Activated naive CD8-positive, alpha-beta T cell treated with anti-CD3 and anti-CD28 coated beads, Interleukin-2, amount 50 U/mL, for 16 hours (primary cell): Measurements from ENCODE around the gene PTP4A2.

Experiments
- DNase-seq: peaks from one replicate; pipeline ENCODE4 v3.0.0-alpha.2; 2020; ENCODE audit warnings: low read depth, low spot score

The PTP4A2 gene

DNA sequence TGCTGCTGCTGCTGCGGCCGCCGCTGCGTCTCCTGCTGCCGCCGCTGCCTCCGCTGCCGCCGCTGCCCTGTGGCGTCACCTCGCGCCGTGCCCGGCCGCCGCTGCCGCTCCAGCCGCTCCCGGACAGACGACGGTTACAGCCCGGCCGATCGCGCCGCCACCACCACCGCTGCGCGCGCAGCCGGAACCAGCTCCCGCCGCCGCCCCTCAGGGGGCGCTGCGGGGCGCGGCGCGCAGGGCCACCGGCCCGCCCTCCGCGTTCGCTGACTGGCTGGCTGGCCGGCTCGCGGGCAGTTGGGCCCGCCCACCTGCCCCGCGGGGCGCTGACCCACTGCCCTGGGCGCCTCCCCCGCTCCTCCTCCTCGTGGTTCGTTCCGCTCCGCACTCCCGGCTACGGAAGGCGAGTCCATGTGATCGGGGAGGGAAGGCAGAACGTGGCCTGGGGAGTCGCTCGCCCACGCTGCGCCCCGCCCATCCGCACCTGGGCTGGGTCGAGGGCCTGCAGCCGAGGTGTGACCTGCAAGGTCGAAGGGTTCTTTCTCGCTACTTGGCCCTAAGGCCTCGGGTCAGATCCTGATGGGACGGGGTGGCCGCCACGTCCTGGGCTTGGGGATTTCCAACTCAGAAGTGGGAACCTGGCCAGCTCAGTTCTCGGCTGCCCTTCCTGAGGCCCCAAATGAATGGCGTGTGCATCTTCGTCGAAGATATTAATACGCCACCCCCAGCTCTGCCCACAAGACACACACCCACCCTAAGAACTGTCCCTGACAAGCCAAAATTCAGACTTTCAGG, at the start of gene PTP4A2:
Gene PTP4A2, minus strand, starts transcription at position 185 of the 792 bp plus-strand sequence. CDS start 19,303 bp downstream, outside the sequence.
- DNase-seq: peak; percentile 48

DNA sequence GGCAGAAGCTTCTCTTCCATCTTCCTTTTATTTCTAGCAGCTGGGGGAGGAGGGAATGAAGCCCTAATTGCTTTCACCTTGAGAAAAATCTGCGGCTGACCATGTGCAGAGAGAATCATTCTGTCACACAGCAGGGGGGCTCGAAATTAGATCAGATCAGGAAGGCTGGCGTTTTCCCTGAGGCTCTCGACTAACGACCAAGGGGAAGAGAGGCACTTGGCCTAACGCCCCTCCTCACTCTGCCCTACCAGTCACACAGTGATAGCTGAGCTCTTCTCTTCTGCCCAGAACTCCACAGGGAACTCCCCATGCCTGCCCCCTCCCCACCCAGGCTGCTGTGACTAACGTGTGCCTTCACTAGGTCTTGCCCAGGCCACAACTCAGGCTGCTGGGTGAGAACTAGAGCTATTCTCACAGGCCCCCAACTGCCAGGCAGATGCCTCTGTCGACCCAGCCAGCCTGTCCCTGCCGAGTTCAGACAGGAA, 49.0 kb upstream of the PTP4A2 start:
- no peak for DNase-seq

DNA sequence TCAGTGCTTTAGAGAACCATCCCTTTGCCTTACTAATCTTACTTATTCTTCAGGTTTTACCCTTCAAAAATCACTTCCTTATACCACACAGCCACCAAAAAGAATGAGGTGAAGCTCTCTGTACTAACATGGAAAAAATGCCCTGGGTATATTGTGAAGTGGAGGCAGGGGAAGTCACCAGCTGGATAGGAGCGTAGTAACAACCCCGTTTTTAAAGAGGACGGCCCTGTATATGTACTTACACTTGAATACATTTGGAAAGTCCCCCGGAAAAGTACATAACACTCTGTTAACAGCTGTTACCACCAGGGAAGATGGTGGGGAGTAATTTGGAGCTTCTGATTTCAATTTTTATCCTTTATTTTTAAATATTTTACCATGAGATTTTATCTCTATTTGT, 47.3 kb upstream of the PTP4A2 start:
- no peak for DNase-seq

DNA sequence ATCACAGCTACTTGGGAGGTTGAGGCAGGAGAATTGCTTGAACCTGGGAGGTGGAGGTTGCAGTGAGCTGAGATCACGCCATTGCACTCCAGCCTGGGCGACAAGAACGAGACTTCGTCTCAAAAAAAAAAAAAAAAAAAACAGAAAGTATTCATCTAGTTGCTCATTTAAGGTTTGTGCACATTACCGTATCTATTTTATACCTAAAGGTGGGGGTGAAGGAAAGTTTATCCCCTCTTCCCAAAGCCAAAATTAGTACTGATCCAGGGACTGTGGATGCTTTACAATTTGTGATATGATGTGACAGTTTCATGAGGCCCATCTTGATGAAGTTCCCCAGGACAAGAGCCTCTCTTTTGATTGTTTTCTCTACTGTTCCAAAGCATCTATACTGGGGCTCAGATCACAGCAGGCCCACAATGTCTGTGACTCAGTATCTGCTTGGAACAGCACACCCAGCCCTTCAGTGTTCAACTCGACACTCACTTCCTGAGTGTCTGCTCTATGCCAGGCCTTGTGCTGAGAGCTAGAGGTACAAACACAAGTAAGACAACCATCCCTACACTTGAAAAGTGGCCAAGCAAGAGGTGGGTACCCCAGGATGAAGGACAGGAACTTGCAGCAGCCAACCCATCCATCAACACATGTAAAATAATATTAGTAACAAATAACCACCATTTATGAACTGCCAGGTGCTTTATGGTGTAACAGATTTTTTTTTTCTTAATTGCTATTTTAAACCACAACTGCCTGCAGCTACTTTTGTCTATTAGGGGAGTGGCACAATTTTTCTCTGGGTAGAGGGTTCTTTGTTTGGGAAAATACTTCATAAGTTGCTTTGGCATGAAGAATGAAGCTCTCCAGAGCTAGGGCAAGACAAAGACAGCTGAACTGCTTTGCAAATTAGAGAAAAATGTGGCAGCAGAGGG, 46.5 kb upstream of the PTP4A2 start:
- DNase-seq: no peak

DNA sequence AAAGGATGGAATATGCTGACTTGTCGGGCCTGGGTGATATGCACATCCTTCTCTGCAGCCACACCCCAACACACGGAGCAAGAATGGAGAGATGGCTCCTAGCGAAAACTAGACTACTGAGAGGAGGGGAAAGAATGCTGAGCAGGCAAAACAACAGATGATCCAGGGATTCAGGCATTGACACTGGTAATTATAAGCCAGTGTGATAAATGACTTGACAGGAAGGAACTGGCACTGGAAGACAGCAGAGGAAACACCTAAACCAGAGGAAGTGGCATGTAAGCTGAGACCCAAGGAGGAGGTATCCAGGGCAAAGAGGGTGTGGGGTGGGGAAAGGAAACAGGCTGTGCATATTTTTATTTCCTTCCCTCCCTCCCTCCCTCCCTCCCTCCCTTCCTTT, 43.8 kb upstream of the PTP4A2 start:
- no peak for DNase-seq

DNA sequence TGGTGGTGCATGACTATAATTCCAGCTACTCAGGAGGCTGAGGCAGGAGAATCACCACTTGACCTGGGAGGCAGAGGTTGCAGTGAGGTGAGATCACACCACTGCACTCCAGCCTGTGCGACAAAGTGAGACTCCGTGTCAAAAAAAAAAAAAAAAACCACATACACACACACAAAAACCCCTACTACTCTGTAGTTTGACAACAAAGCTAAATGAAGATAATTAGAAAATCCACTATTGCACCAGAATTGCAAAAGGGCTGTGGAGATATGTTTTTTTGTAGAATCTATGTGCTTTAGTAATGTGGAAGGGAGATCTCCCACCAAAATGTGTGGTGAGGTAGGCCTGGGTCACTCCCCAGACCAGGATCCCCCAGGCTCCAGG, 43.3 kb upstream of the PTP4A2 start:
- DNase-seq: no peak

DNA sequence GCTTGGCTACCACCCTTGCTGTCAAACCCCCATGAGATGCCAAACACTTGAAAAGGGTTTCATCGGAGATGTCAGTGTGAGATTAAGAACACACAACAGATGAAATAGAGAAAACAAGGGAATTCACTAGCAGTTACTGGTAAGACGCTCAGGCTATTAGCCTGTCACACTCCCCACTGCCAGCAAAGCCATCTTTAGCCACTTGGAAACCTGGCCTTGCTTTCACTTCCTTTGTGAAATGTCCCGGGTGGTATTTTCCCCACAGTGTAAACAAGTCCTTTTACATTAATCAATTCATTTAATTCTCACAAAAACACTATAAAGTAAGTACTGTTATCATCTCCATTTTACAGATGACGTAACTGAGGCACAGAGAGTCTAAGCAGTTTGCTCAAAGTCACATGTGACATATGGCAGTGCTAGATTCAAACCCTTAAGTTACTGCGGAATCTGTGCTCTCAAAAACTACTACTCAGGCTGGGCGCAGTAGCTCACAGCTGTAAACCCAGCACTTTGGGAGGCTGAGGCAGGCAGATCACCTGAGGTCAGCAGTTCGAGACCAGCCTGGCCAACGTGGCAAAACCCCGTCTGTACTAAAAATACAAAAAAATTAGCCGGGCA, 42.8 kb upstream of the PTP4A2 start:
- DNase-seq: no peak

DNA sequence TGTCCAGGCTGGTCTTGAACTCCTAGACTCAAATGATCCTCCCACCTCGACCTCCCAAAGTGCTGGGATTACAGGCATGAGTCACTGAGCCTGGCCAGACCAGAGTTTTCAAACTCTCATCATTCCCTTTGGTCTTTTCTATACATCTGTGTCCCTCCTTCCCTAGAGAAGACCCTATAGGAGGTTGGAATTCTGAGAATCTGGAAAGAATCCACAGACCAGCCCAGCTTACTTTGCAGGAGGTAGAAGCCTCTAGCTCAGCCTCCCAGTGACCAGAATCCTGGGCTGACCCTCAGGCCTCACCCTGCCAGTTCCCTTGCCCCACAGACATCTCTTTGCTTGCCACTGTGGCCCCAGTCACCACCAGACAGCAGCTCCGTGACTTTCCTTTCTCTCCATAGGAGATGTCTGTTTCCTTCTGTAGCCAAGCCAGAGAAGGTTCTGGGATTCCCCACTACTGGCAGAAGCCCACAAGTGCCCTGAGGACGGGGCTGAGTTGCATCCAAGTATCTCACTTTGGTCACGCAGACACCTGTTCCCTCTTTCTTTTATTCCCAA, 40.8 kb upstream of the PTP4A2 start:
- DNase-seq: no peak

DNA sequence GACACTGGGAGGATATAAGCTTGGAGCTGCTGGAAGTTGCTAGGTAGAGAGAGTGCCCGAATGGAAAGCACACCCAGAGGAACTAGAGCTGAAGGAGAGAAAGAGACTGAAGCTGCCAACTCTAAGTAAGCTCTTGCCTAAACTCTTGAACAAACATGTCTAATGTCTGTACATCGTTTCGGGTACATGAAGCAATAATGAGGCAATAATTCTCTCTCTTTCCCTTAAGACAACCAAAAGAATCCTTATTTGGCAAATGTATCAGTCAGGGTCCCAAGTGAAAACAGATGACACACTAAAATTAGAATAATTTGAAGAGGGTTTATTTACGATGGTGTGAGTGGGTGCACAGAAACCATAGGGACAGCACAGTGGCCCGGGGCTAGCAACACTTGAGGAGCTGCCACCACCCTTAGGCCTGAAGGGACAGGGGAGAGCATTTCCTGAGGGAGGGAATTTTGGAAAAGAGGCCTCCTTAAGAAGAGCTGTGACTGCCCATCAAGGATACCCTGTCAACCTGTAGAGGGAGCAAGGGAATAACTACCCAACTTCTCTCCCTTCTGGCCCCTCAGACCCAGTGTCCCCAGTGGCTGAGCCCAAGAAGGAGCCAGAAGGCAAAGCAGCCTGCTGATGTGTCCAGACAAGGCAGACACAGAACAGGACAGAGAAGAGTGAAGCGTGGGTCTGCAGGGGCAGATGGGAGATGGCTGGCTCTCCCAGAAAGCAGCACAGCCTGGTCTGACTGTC, 39.4 kb upstream of the PTP4A2 start:
- DNase-seq: no peak

DNA sequence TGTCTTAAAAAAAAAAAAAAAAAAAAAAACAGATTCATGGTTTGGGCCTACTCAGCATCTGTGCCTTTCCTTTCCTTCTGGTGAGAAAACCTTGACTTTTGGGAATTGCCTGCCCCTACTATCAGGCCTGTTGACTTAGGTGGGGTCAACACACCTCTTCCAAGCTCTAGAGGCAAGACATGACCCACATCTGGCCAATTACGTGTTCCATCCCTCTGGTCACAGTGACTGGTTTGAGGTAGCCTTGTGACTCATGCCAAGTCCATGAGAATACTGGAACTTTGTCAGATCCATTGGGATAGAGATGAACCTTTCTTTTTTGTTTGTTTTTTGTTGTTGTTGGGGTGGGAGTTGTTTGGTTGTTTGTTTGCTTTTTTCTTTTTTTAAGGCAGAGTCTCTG, 38.2 kb upstream of the PTP4A2 start:
- DNase-seq: no peak

DNA sequence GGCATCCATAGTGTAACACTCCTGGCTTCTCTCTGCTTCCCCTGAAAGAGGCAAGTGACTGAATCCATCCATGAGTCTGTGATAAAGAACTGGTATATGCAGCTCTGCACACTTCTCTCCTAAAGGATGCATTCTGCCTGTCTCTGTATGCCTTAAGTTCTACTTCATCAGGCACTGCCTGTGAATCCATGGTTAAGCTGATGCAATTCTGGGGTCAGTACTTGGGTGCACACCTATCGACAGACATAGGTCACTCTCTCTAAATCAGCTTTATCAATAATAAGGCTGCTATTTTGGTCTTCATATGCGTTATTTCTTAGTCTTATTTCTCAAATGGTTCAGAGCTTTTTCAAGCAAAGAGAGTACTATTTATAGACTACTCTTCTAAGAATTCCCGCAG, 32.7 kb upstream of the PTP4A2 start:
- DNase-seq: no peak

DNA sequence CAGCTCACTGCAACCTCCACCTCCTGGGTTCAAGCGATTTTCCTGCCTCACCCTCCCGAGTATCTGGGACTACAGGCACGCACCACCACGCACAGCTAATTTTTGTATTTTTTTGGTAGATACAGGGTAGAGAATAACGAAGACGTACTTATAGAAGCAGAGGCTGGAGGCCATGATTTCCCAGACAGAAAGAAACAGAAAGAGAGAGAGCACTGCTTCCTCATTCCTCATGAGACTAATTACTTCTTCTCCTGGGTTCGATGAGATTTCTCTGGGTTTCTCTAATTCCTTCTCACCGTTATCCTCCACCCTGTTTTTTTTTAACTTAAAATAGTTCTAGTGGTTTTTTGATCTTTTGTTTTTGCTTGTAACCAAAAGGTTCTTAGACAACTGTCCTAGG, 23.4 kb upstream of the PTP4A2 start:
- no peak for DNase-seq

DNA sequence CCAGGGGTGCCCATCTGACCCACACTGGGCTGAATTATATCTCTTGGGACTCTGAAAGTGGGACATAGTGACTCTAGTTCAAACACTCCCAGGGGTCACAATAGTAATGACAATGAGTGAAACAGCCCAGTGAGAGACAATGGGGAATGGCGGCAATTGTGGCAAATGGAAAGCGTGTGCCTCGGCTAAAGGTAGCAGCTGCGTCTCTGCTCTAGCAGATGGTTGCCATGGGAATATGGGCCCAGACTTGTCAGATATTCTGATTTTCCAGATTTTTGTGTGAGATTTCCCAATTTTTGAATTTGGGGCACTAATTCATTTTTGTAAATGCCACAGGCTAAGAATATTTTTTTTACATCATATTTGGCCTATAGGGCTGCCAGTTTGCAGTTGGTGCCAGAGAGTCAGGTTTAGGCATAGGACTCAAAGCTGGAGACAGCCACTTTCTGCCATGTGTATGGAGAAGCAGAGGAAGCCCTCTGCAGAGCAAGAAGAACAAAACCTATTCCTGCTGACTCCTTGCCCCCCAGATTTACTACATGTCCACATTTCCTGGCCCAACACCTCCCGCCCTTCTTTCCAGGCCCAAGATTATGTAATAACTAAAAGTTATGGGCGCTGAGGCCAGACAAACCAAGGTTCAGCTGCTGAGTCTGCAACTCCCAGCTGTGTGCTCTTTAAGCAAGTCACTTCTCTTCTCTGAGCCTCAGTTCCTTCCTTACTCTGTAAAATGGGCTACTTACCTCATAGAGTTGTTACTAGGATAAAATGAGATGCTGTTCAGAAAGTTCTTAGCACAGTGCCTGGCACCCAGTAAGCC, 21.6 kb upstream of the PTP4A2 start:
- DNase-seq: no peak

DNA sequence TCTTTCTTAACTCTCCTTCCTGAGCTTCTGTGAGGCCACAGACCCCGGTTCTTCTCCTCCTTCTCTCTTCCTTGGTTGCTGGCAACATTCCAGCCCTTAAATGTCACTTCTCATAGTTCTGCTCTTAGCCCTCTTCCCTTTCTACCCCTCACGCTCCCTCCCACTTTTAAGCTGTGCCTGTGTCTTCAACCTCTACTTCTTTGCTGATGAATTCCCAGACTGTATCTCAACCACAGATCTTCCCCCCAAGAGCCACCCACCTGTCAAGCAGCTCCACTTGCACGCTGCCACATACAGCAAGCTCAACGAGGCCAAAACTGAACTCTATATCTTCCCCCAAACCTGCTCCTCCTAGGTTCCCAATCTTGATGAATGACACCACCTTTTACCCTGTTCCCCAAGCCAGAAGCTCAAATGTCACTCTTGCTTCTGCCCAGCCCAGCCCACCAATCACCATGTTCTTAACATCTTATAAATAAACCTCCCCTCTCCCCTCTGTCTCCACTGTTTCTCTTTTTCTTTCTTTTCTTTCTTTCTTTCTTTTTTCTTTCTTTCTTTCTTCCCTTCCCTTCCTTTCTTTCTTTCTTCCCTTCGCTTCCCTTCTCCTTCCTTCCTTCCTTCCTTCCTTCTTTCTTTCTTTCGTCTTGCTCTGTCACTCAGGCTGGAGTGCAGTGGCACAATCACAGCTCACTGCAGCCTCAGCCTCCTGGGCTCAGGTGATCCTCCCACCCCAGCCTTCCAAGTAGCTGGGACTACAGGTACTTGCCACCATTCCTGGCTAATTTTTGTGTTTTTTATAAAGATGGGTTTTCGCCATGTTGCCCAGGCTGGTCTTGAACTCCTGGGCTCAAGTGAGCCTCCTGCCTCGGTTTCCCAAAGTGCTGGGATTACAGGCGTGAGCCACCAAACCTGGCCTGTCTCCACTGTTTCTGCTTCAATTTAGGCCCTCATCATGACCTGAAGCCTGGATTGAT, 19.8 kb upstream of the PTP4A2 start:
- DNase-seq: no peak

DNA sequence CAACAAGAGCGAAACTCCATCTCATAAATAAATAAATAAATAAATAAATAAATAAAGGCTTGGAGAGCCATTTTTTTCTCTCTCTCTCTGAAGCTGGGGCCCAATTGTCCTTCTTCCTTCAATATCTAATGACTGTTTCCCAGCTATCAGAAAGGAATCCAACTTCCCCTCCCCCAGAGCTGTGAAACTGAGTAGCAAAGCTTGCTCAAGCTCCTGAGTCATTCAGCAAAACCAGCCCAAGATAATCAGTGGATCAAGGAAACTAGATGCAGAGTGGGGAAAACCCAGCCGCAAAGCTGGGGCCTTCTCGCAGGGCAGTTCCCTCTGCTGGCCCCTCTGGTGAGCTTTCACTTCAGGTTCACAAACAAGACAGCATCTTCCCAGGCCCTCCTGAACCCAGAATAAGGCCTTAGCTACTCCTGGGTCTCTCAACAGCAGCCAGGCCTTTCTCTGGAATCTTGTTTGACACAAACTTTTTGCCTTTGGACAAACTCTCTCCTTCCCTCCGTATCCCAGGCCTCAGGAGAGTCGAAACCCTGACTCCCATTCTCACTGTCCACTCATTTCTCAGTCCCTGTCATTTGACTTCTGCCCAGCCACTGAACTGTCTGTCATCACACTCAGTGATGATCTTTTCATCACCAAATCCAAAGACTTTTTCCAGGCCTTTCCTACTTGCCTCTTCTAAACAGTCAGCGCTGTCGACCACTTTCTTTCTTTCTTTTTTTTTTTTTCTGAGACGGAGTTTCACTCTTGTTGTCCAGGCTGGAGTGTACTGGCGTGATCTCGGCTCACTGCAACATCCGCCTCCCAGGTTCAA, 18.0 kb upstream of the PTP4A2 start:
- peak; percentile 60 for DNase-seq

DNA sequence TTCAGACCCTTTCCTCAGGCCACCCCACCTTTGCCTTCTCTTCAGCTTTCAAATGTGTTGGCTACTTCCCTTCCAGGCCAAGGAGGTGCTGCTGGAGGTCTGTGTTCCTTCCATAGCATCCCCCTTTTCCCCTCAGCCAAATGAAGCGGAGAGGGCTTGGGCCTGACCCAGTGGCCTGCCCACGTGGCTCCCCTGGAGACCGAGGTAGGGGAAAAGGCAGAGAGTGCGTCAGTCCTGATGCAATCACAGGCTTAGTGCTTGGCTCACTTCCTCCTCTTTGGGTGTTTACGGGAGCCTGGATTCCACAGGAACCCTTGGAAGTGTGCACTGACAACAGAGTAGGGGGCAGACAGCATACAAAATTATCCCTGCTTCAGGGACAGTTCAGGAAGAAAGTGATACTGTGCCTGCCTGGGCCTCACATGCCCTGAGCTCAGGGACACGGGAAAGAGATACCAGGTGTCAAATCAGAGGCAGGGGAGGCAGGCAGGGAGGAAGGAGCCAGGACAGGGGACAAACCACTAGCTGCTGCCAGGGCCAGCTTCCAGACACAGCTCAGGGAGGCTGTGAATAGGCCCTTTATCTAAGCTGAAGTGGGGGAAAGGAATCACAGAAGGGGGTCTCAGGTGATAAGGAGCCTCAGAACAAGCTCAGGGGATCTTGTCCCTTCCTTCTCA, 16.6 kb upstream of the PTP4A2 start:
- no peak for DNase-seq

DNA sequence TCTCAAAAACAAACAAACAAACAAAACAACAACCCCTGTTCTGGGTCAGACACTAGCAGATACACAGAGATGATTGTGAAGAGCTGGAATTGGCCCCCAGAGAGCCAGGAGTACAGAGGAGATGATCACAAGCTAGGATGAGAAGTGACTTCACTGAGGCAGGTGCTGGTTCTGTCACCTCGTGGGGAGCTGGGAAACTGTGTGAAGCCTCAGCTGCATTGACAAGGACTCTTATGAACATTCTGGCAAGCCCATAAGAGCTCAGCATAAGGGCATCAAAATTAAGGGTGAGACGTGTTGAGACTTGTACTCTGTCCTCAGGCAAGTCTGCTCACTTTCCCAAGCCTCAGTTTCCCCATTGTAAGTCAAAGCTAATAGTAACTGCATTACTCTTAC, 14.7 kb upstream of the PTP4A2 start:
- no peak for DNase-seq

DNA sequence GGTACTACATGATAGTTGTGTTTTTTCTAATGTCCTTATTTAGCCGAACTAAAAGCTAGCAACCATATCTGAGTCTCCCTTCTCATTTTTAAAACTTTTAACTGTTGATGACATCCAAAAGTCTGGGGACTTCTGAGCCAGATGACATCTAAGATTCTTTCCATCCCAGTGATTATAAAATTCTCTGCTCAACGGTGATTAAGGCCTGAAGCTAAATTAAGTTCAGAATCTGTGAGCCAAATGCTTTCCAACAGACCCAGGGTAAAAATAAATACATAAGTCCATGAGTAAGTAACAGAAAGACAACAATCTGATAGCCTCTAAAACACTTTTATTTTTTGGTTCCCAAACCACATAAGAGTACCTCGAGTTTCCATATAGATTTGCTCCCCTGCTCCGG, 13.1 kb upstream of the PTP4A2 start:
- no peak for DNase-seq
